HCT116 (cell line): ENCODE data around the gene EPHB4.
A peak's percentile ranks its signal among the peaks of the same experiment; 100 is the strongest.

ENCODE experiments used
- CEBPB ChIP-seq: IDR thresholded peaks from 2 replicates; pipeline ENCODE4 v1.6.1; 2012; ENCODE audit warnings: low read depth
- EZH2 ChIP-seq: fragments of 200-600 bp; sonication (generic); IDR thresholded peaks from 2 replicates; pipeline ENCODE4 v1.6.1; 2017; ENCODE audit warnings: antibody characterized with exemption, mixed run types
- EZH2phosphoT487 ChIP-seq: fragments of 200-600 bp; IDR thresholded peaks from 2 replicates; pipeline ENCODE4 v1.6.1; 2018; ENCODE audit warnings: antibody characterized with exemption, borderline replicate concordance
- POLR2A ChIP-seq: IDR thresholded peaks from 2 replicates; pipeline ENCODE4 v1.7.0; 2011; ENCODE audit warnings: borderline replicate concordance; ENCODE audit not compliant: insufficient read depth, insufficient read length; ENCODE audit errors: extremely low read depth
- SP1 ChIP-seq: IDR thresholded peaks from 2 replicates; pipeline ENCODE4 v1.6.1; 2012; ENCODE audit warnings: low read depth
- ZBTB33 ChIP-seq: IDR thresholded peaks from 2 replicates; pipeline ENCODE4 v1.6.1; 2011; ENCODE audit warnings: mild to moderate bottlenecking, low read length, moderate library complexity; ENCODE audit not compliant: insufficient replicate concordance; ENCODE audit errors: extremely low read depth
- ZNF274 ChIP-seq: fragments of 200-500 bp; sonication (Bioruptor generic); IDR thresholded peaks from 2 replicates; pipeline ENCODE4 v1.6.1; 2014; ENCODE audit warnings: mild to moderate bottlenecking, low read depth, low read length, inconsistent platforms
- TF ChIP-seq, protein P1 (sequence below), 3 experiments: fragments of 200-600 bp in 1 of 3; sonication (generic) in 1 of 3; IDR thresholded peaks in 2 of 3; conservative IDR thresholded peaks in 1 of 3; 2 replicates each; pipeline ENCODE4 v1.5.1; 2012 to 2017; ENCODE audit warnings: low read depth in 2 of 3, low read length in 2 of 3, antibody characterized with exemption in 1 of 3, borderline replicate concordance in 1 of 3, control low read depth in 1 of 3, mild to moderate bottlenecking in 1 of 3, mixed read lengths in 1 of 3, mixed run types in 1 of 3, moderate library complexity in 1 of 3; ENCODE audit not compliant: insufficient read depth in 1 of 3
- TF ChIP-seq, protein P2 (sequence below): IDR thresholded peaks from 2 replicates; pipeline ENCODE4 v1.6.1; 2012; ENCODE audit warnings: low read depth

GRCh38 chr7:100866729-100867039 is 39.4 kb upstream of the EPHB4 start:
- TF ChIP-seq, protein P1, sequence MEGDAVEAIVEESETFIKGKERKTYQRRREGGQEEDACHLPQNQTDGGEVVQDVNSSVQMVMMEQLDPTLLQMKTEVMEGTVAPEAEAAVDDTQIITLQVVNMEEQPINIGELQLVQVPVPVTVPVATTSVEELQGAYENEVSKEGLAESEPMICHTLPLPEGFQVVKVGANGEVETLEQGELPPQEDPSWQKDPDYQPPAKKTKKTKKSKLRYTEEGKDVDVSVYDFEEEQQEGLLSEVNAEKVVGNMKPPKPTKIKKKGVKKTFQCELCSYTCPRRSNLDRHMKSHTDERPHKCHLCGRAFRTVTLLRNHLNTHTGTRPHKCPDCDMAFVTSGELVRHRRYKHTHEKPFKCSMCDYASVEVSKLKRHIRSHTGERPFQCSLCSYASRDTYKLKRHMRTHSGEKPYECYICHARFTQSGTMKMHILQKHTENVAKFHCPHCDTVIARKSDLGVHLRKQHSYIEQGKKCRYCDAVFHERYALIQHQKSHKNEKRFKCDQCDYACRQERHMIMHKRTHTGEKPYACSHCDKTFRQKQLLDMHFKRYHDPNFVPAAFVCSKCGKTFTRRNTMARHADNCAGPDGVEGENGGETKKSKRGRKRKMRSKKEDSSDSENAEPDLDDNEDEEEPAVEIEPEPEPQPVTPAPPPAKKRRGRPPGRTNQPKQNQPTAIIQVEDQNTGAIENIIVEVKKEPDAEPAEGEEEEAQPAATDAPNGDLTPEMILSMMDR (IDR thresholded peaks at IDR 0.05 in 2 of 3, conservative IDR thresholded peaks at IDR 0.05 in 1 of 3; ENCODE audit: borderline replicate concordance in 1 of 3, insufficient read depth in 1 of 3, low read depth in 2 of 3, low read length in 2 of 3): no peak
- TF ChIP-seq POLR2A: peak; percentile 7
- TF ChIP-seq ZBTB33: no peak
- TF ChIP-seq CEBPB: no peak
- no peak for TF ChIP-seq ZNF274
- TF ChIP-seq, protein P2, sequence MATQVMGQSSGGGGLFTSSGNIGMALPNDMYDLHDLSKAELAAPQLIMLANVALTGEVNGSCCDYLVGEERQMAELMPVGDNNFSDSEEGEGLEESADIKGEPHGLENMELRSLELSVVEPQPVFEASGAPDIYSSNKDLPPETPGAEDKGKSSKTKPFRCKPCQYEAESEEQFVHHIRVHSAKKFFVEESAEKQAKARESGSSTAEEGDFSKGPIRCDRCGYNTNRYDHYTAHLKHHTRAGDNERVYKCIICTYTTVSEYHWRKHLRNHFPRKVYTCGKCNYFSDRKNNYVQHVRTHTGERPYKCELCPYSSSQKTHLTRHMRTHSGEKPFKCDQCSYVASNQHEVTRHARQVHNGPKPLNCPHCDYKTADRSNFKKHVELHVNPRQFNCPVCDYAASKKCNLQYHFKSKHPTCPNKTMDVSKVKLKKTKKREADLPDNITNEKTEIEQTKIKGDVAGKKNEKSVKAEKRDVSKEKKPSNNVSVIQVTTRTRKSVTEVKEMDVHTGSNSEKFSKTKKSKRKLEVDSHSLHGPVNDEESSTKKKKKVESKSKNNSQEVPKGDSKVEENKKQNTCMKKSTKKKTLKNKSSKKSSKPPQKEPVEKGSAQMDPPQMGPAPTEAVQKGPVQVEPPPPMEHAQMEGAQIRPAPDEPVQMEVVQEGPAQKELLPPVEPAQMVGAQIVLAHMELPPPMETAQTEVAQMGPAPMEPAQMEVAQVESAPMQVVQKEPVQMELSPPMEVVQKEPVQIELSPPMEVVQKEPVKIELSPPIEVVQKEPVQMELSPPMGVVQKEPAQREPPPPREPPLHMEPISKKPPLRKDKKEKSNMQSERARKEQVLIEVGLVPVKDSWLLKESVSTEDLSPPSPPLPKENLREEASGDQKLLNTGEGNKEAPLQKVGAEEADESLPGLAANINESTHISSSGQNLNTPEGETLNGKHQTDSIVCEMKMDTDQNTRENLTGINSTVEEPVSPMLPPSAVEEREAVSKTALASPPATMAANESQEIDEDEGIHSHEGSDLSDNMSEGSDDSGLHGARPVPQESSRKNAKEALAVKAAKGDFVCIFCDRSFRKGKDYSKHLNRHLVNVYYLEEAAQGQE: no peak
- no peak for TF ChIP-seq SP1
- TF ChIP-seq EZH2phosphoT487: no peak
- TF ChIP-seq EZH2: no peak
